Stimulated activated CD4-positive, alpha-beta T cell treated with anti-CD3 and anti-CD28 coated beads, TNF-alpha, amount 100 ng/mL, for 1 hour (primary cell): ENCODE results near the gene SH2D5.

Experiments used
- DNase-seq, 3 donors: peaks; one replicate each; pipeline ENCODE4 v3.0.0-alpha.2; 2020; ENCODE audit warnings: low read depth in 3 of 3, low spot score in 1 of 3

The SH2D5 gene

GRCh38 chr1:20715406-20715805 lies 17.1 kb downstream of the SH2D5 start:
- no peak for DNase-seq

- no peak for DNase-seq
Observed at GRCh38 chr1:20713440-20713839, 19.1 kb downstream of the SH2D5 start.

- DNase-seq: no peak
Observed at GRCh38 chr1:20712215-20712577, 20.3 kb downstream of the SH2D5 start.

- no peak for DNase-seq
Observed at GRCh38 chr1:20711285-20712214, 21.0 kb downstream of the SH2D5 start.

- no peak for DNase-seq
Observed at GRCh38 chr1:20710469-20711284, 21.8 kb downstream of the SH2D5 start.

- no peak for DNase-seq
Observed at GRCh38 chr1:20709868-20710267, 22.6 kb downstream of the SH2D5 start.

- DNase-seq: no peak
Observed at GRCh38 chr1:20708891-20709290, 23.6 kb downstream of the SH2D5 start.

GRCh38 chr1:20708057-20708456 lies 24.4 kb downstream of the SH2D5 start:
- DNase-seq: no peak

- no peak for DNase-seq
Observed at GRCh38 chr1:20706841-20707240, 25.7 kb downstream of the SH2D5 start.

GRCh38 chr1:20705203-20705755 lies 27.2 kb downstream of the SH2D5 start:
- DNase-seq: no peak

- no peak for DNase-seq
Observed at GRCh38 chr1:20704390-20705202, 27.9 kb downstream of the SH2D5 start.

- no peak for DNase-seq
Observed at GRCh38 chr1:20703124-20703756, 29.3 kb downstream of the SH2D5 start.

- no peak for DNase-seq
Observed at GRCh38 chr1:20702416-20702815, 30.1 kb downstream of the SH2D5 start.

GRCh38 chr1:20701847-20702246 lies 30.7 kb downstream of the SH2D5 start:
- DNase-seq: no peak

- no peak for DNase-seq
Observed at GRCh38 chr1:20701446-20701845, 31.1 kb downstream of the SH2D5 start.

- no peak for DNase-seq
Observed at GRCh38 chr1:20700636-20701215, 31.8 kb downstream of the SH2D5 start.

GRCh38 chr1:20699558-20699957 lies 32.9 kb downstream of the SH2D5 start:
- DNase-seq: no peak

- DNase-seq: no peak
Observed at GRCh38 chr1:20698195-20698910, 34.1 kb downstream of the SH2D5 start.

- DNase-seq: no peak
Observed at GRCh38 chr1:20697563-20697962, 34.9 kb downstream of the SH2D5 start.
